Right forelimb (tissue), 1 donor: ENCODE measurements around the gene SSPN.
A peak's percentile ranks its signal among the peaks of the same experiment; 100 is the strongest.
"Not testable (repeated sequence)": the region's sequence is repeated elsewhere in the genome, so short reads cannot be mapped to it uniquely, and the experiment has no call there.

ENCODE experiments used
- DNase-seq: peaks from one replicate; pipeline ENCODE4 v3.0.0-alpha.2; 2018

Gene SSPN

GRCh38 chr12:26231470-26231869, 36.1 kb downstream of the SSPN start:
- no peak for DNase-seq

DNA sequence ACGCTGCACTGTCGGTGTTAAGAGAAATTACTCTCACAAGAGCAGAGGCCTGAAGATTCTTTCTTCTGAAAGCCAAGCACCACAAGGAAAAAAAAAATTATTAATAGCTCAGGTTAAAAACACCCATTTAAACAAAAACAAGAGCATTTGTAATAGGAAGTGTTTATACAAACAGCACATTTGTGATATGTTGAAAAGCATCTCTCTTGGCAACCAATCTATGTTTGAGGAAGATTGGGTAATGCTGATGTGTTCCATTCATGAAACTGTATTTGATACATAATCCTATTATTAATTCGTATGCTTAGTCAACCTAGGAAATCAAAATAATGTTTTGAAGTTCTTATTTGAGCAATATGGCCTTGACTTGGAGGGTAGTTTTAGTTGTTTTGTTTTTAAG, 36.5 kb downstream of the SSPN start:
- DNase-seq, result no peak

DNA sequence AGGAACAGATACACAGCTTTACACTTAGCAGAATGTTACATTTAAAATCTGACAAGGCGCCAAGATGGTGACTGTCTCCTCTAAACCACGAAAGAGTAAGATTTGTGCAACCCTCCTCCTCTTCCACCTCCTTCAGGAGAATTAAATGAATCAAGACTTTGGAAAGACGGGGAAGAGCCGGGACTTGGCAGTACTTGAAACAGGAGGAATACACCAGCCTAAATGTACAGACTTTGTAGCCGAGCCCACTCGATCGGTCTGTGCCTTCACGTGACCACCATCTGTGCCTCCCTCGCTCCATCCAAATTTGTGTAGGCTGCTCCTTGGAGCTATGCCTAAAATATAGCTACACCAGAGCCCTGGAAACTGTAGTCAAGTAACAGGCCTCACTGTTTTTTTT, 38.3 kb downstream of the SSPN start:
- DNase-seq, result peak; percentile 70

DNA sequence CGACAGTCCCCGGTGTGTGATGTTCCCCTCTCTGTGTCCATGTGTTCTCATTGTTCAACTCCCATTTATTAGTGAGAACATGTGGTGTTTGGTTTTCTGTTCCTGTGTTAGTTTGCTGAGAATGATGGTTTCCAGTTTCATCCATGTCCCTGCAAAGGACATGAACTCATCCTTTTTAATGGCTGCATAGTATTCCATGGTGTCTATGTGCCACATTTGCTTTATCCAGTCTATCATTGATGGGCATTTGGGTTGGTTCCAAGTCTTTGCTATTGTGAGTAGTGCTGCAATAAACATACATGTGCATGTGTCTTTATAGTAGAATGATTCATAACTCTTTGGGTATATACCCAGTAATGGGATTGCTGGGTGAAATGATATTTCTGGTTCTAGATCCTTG, 40.1 kb downstream of the SSPN start:
- DNase-seq, result not testable (repeated sequence)

DNA sequence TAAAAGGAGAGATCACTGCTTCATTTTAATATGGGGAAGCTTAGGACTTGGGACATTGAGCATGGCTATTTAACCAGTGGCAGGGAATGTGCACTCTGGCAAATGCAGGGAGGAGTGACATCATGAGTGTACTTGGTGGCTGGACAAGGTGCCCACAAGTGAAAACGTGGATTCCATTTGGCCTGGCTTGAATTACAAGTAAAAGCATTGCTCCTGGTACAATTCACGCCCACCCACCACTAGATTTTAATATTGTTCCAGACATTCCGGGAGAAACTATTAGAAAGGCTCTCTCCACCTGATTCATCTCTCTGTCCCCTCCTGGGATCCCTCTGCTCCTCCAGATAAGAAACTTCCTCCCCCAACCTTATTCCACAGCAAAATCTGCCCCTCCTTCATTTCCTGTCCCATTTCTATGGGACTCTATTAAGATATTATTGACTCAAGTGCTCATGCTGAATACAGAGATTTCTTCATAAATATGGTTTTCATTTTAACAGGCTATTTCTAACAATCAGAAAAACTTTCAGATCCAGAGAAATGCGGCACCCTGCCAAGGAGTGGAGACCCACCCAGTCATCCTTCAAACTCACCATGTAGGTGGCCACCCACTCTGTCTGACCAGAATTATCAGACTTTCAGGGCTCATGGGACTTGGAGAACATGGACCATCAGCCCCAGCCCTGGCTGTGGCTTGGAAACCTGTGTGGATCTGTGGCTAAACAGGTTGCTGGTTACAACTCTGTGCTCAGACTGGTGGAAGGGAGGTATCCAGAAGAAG, 43.2 kb downstream of the SSPN start:
- DNase-seq, result no peak

DNA sequence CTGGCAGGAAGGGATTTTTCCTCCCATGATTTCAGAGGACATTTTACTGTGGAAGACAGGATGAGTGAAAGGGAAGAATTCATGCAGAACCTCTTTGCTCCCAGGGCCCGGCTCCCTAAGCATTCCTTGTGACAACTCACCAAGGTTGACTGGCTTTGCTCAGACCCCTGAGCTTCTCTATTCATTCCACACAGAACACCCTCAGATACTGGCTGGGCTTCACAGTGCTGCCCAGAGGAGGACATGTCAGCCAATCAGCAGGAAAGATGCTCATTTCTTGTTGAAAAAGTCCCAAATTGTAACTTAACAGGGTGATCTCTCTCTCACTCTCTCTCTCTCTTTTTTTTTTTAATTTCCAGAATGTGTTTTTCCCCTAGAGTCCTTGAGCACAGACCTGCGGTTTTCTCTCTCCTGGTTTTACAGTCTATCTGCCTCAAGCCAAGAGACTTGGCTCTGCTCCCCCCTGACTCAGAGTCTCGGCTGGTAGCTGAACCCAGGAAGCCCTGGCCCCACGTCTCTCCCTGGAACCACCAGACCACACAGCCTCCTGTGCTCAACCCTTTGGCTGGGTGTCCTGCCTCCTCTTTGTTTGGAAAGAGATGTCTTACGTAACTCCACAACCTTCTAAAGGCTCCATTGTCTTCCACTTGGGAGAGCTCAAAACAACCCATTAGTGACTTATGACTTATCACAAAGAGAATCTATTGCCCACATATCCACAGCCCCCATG, 43.9 kb downstream of the SSPN start:
- no peak for DNase-seq

DNA sequence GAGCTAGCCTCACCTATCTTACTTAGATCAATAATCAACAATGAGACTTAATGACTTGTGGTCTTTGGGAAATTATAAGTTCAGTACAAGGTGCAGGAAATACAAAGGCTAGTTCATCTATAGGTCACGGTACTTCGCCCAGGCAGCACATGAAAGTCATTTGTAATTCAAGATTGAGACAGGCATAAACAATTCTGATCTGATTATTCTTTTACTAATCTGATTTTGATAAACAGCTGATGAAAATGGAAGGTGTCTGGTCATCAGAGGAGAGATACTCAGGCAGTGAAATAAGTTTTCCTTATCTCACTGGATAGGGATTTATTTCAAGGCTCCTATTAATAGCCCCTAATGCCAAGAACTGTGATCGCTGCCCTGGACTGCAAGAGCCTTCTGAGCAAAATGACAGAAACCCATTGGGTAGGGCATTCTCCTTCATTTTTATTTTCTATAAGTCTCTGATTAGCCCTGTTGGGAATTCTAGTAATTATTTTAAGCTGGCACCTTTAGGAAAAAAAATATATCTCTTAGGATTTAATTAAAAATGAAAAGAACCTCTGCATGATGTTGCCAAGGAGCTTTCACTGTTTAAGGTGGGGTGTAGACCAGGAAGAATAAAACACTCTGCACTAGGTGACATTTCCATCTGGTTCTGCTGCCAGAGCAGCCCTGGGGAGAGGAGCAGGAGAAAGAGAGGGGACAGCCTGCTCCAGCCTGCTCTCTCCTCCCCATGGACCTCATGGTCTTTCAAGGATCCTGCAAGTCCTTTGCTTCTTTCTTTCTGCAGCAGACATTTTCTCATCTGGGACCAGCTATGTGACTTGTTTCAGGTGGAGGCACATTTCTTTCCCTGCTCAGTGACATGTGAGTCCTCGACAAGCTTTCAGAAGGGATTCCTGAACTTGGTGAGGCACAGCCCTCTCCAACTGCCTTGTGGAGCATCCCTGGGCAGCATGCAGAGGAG, 44.8 kb downstream of the SSPN start:
- no peak for DNase-seq

GRCh38 chr12:26241080-26241479, 45.7 kb downstream of the SSPN start:
- no peak for DNase-seq

- DNase-seq, result no peak
Observed at GRCh38 chr12:26242683-26243082, 47.3 kb downstream of the SSPN start.

- DNase-seq, result no peak
Observed at GRCh38 chr12:26244503-26244902, 49.1 kb downstream of the SSPN start.

- no peak for DNase-seq
Observed at GRCh38 chr12:26245175-26245942, 50.0 kb downstream of the SSPN start.

- DNase-seq, result no peak
Observed at GRCh38 chr12:26246483-26247164, 51.3 kb downstream of the SSPN start.

- no peak for DNase-seq
Observed at GRCh38 chr12:26247873-26248272, 52.5 kb downstream of the SSPN start.

DNA sequence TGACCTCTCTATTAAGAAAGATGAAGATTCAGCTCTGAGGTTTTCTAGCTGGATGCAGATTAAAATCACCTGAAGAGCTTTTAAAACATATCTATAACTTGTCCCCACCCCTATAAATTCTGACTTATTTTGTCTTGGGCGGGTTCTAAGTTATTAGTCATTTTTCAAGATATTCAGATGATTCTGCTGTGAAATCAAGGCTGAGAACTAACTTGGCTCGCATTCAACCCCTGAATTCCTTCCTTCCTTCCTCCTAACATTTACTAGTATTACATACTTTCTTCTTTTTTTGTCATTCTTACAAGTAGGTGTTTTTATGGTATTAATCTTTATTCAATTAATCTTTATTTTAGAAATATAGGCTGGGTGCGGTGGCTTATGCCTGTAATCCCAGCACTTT, 55.4 kb downstream of the SSPN start:
- DNase-seq, result no peak

- DNase-seq, result no peak
Observed at GRCh38 chr12:26251600-26251999, 56.2 kb downstream of the SSPN start.

DNA sequence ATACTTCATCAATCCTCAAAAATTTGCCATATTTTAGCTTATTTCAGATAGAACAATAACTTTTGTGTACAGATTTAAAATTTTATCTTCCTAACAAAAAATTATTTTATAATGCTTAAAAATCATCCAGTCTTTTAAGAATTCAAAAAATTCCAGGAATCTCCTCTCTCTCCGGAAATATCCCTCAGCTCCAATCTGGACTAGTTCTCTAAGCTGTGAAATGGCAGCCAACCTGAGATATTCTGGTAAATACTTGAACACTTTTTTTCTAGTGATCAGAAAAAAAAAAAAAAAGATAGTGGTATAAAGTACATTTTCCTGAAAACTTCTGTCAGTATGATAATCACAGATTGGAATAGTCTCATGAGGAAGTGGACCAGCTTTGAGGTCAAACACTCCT, 57.6 kb downstream of the SSPN start:
- no peak for DNase-seq

GRCh38 chr12:26255893-26256645, 60.7 kb downstream of the SSPN start:
- DNase-seq, result no peak

DNA sequence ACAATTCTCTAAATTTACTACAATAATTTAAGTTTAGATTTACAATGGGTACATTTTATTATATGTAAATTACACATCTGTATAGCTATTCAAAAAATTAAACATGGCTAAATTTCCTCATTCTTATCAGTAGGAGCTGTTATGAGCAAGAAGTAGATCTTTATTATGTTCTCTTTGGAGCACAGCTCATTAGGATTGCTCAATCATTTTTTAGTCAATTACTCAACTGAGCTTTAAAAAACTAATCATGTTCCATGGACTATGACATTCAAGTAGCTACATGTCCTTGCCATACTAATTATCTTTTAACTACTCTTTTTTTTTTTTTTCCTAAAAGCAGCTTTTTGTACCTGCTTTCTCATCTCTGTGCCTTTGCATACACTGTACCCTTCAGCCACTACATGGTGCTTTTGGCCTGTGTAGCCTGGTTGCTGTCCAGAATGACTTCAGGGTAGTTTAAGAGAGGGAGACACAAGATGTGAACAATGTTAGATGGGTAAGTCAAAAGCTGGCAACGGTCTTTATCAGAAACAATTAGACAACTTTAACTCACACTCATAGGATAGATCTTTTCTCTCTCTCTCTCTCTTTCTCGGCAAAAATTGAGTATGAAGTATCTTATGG, 69.0 kb downstream of the SSPN start:
- no peak for DNase-seq

GRCh38 chr12:26265606-26266005, 70.2 kb downstream of the SSPN start:
- DNase-seq, result no peak

- DNase-seq, result no peak
Observed at GRCh38 chr12:26266881-26267280, 71.5 kb downstream of the SSPN start.
